CD4-positive, alpha-beta memory T cell (primary cell): ENCODE data around the gene ZNF688. TPM values are rescaled to one million over a fixed set of nuclear protein-coding genes. Genes with fewer than 3 reads are reported as not detected.
A peak's percentile ranks its signal among the peaks of the same experiment; 100 is the strongest.

Experiments used
- CTCF ChIA-PET: fragments of 350-600 bp; sonication (Branson Sonifier 250); formaldehyde crosslinking; loops from one replicate; lab custom pipeline; 2021; ENCODE audit warnings: inconsistent platforms; ENCODE audit not compliant: partially characterized antibody; lab: Charles Lee
- POLR2A ChIA-PET: fragments of 350-600 bp; sonication (Branson Sonifier 250); formaldehyde crosslinking; loops from one replicate; lab custom pipeline; 2021; ENCODE audit not compliant: partially characterized antibody; lab: Charles Lee
- DNase-seq, 5 donors: peaks; one replicate each; pipeline versions ENCODE4 v3.0.0 to v3.0.0-alpha.2; 2020 to 2022; ENCODE audit warnings: mixed read lengths in 1 of 5
- H3K27ac ChIP-seq: one replicate; pipeline ENCODE4 v1.7.0; 2013; ENCODE audit warnings: low read depth, low read length
- H3K27me3 ChIP-seq: 2 replicates; pipeline ENCODE4 v1.7.0; 2013; ENCODE audit warnings: mild to moderate bottlenecking, low read length, moderate library complexity; ENCODE audit not compliant: insufficient read depth
- H3K36me3 ChIP-seq: 2 replicates; pipeline ENCODE4 v1.7.0; 2013; ENCODE audit warnings: mild to moderate bottlenecking, low read length, moderate library complexity; ENCODE audit not compliant: insufficient read depth
- H3K4me1 ChIP-seq: 2 replicates; pipeline ENCODE4 v1.7.0; 2013; ENCODE audit warnings: mild to moderate bottlenecking, low read length, moderate library complexity; ENCODE audit not compliant: insufficient read depth
- H3K4me3 ChIP-seq, 2 donors: one replicate each; pipeline ENCODE4 v1.7.0; 2013; ENCODE audit warnings: low read length in 2 of 2, mild to moderate bottlenecking in 1 of 2
- H3K9me3 ChIP-seq, 2 donors: one replicate each; pipeline ENCODE4 v1.7.0; 2013; ENCODE audit warnings: low read length in 2 of 2, control low read depth in 1 of 2; ENCODE audit not compliant: control insufficient read depth in 1 of 2
- H3K27ac Mint-ChIP-seq, 7 donors: one replicate each; pipeline ENCODE4 v1.8.0; 2020 to 2021; ENCODE audit warnings: mixed read lengths in 7 of 7, mild to moderate bottlenecking in 6 of 7, inconsistent platforms in 3 of 7, moderate library complexity in 3 of 7
- H3K27me3 Mint-ChIP-seq, 2 donors: one replicate each; pipeline ENCODE4 v1.8.0; 2020 to 2021; ENCODE audit warnings: mixed read lengths in 2 of 2
- H3K36me3 Mint-ChIP-seq, 2 donors: one replicate each; pipeline ENCODE4 v1.8.0; 2020 to 2021; ENCODE audit warnings: mixed read lengths in 2 of 2, inconsistent platforms in 1 of 2, mild to moderate bottlenecking in 1 of 2
- H3K4me1 Mint-ChIP-seq, 4 donors: one replicate each; pipeline ENCODE4 v1.8.0; 2020 to 2021; ENCODE audit warnings: mixed read lengths in 4 of 4, mild to moderate bottlenecking in 1 of 4
- H3K4me3 Mint-ChIP-seq, 8 donors: one replicate each; pipeline ENCODE4 v1.8.0; 2020 to 2021; ENCODE audit warnings: mixed read lengths in 8 of 8, mild to moderate bottlenecking in 7 of 8, moderate library complexity in 6 of 8, inconsistent platforms in 3 of 8
- H3K9me3 Mint-ChIP-seq, 8 donors: one replicate each; pipeline ENCODE4 v1.8.0; 2020 to 2021; ENCODE audit warnings: mixed read lengths in 8 of 8, mild to moderate bottlenecking in 5 of 8, inconsistent platforms in 3 of 8, moderate library complexity in 1 of 8
- intact Hi-C: fragments of 100-400 bp; cut with micrococcal nuclease; formaldehyde crosslinking; loops from one replicate; pipeline ENCODE4 v1.15.1; 2023
- polyA plus RNA-seq, 2 donors: library from polyadenylated mRNA; unstranded; fragments of 300-500 nt; fragmentation: Illumina TruSeq; gene quantifications; one replicate each; pipeline ENCODE4 v1.2.3, GENCODE V29; 2021
- total RNA-seq, 2 experiments: library from RNA; stranded (reverse); gene quantifications; one replicate each; pipeline ENCODE4 v1.2.3, GENCODE V29; 2021

ZNF688 gene
- total and polyA plus RNA-seq, 4 experiments from 2014 or later = 21.4 to 33.8 (median 27.2) TPM

- DNase-seq = no peak
- peak overlapping the region; percentile 95 for H3K27ac ChIP-seq
- ChIA-PET CTCF (interaction anchor here (0.6 to 3.0 kb wide), 15 partner anchors 8 to 135 kb away, joined by 3 to 101 read pairs (median 6); partner anchors contain the start of genes DCTPP1, ZNF688, ZNF747 and ZNF785), POLR2A (interaction anchor here (0.7 to 13.9 kb wide), 30 partner anchors 9 to 467 kb away, joined by 3 to 457 read pairs (median 7); partner anchors contain the start of genes DCTPP1, FBRS, ITGAL and PRR14)
- intact Hi-C loops = loop anchor here (1.0 to 2.0 kb wide), 8 partner anchors 13 to 139 kb away; partner anchors contain the start of genes DCTPP1, FBRS and ZNF785
- H3K4me1 ChIP-seq = peaks cover 47% of the 10 kb centered on the region
- H3K9me3 ChIP-seq = no peaks in the 10 kb centered on the region
- peak overlapping the region; percentile 88 to 94 (median 92) for H3K4me3 Mint-ChIP-seq
- no peaks in the 10 kb centered on the region for H3K27me3 ChIP-seq
- H3K36me3 ChIP-seq = peaks cover 14% of the 10 kb centered on the region
- peak overlapping the region; percentile 92 to 97 (median 94) for H3K27ac Mint-ChIP-seq
- H3K36me3 Mint-ChIP-seq = peaks cover 14% of the 10 kb centered on the region in 2 donors
- H3K4me1 Mint-ChIP-seq = peaks cover 12 to 48% (median 30%) of the 10 kb centered on the region in 4 donors
- H3K9me3 Mint-ChIP-seq = peaks cover 0 to 2% (median 0%) of the 10 kb centered on the region in 8 donors
- H3K27me3 Mint-ChIP-seq = no peaks in the 10 kb centered on the region
- H3K4me3 ChIP-seq = peak overlapping the region in 1 of 2 donors; percentile 75
Observed at GRCh38 chr16:30558789-30559377, 12.6 kb downstream of the ZNF688 start.

- H3K9me3 Mint-ChIP-seq = peaks cover 0 to 2% (median 0%) of the 10 kb centered on the region in 8 donors
- peak within 1 kb of the TSS; percentile 93 to 97 (median 95) for H3K27ac Mint-ChIP-seq
- H3K4me1 ChIP-seq = peaks cover 54% of the 10 kb centered on the region
- peak within 1 kb of the TSS; percentile 58 to 75 for H3K4me3 ChIP-seq
- peaks cover 19 to 55% (median 37%) of the 10 kb centered on the region in 4 donors for H3K4me1 Mint-ChIP-seq
- H3K4me3 Mint-ChIP-seq = peak within 1 kb of the TSS; percentile 88 to 94 (median 92)
- H3K27ac ChIP-seq = peak within 1 kb of the TSS; percentile 95
- H3K27me3 ChIP-seq = no peaks in the 10 kb centered on the region
- no peaks in the 10 kb centered on the region for H3K27me3 Mint-ChIP-seq
- peaks cover 20 to 21% of the 10 kb centered on the region in 2 donors for H3K36me3 Mint-ChIP-seq
- H3K36me3 ChIP-seq = peaks cover 21% of the 10 kb centered on the region
- CTCF ChIA-PET = interaction anchor here (0.6 to 3.0 kb wide), 19 partner anchors 8 to 136 kb away, joined by 3 to 101 read pairs (median 5); partner anchors contain the start of genes DCTPP1, PRR14, ZNF688 and ZNF747
- peak; percentile 94 to 98 (median 96) for DNase-seq
- intact Hi-C loops = loop anchor here (1.0 to 2.0 kb wide), 8 partner anchors 14 to 140 kb away; partner anchors contain the start of genes DCTPP1, FBRS and ZNF785
- H3K9me3 ChIP-seq = no peaks in the 10 kb centered on the region
- POLR2A ChIA-PET = interaction anchor here (0.6 to 13.9 kb wide), 34 partner anchors 9 to 466 kb away, joined by 3 to 457 read pairs (median 5); partner anchors contain the start of genes DCTPP1, FBRS, ITGAL and PRR14
Observed at GRCh38 chr16:30557957-30558788, 13.3 kb downstream of the ZNF688 start, which contains the start of gene ZNF764. ZNF764 (minus strand) TSS chr16:30558374; CDS start chr16:30558182, 192 bp downstream.

- no peaks in the 10 kb centered on the region for H3K9me3 ChIP-seq
- Mint-ChIP-seq H3K4me1 (peaks cover 24 to 60% (median 43%) of the 10 kb centered on the region in 4 donors), H3K27me3 (no peaks in the 10 kb centered on the region), H3K36me3 (peaks cover 20 to 21% of the 10 kb centered on the region in 2 donors), H3K4me3 (peak overlapping the region; percentile 88 to 94 (median 92)), H3K27ac (peak overlapping the region; percentile 93 to 97 (median 95)), H3K9me3 (peaks cover 0 to 2% (median 0%) of the 10 kb centered on the region in 8 donors)
- ChIA-PET POLR2A (interaction anchor here (0.6 to 13.9 kb wide), 26 partner anchors 9 to 212 kb away, joined by 3 to 457 read pairs (median 10); partner anchors contain the start of genes DCTPP1, FBRS, ITGAL and PRR14), CTCF (interaction anchor here (0.7 to 3.0 kb wide), 16 partner anchors 9 to 136 kb away, joined by 3 to 101 read pairs (median 6); partner anchors contain the start of genes DCTPP1, PRR14, SEPHS2 and ZNF688)
- peaks cover 22% of the 10 kb centered on the region for H3K36me3 ChIP-seq
- H3K4me1 ChIP-seq = peaks cover 60% of the 10 kb centered on the region
- intact Hi-C loops = no loop called here
- H3K27me3 ChIP-seq = no peaks in the 10 kb centered on the region
- no peak for DNase-seq
- H3K4me3 ChIP-seq = peak overlapping the region; percentile 58 to 75
- H3K27ac ChIP-seq = peak overlapping the region; percentile 95
Observed at GRCh38 chr16:30557707-30557956, 13.9 kb downstream of the ZNF688 start.

- DNase-seq = no peak
- ChIA-PET CTCF (no interaction called here), POLR2A (interaction anchor here (7.2 to 13.9 kb wide), 2 partner anchors 15 to 24 kb away, joined by 188 to 457 read pairs; partner anchors contain the start of genes ZNF688 and ZNF747)
- Histone ChIP-seq H3K4me3 (no peak overlapping the region), H3K9me3 (no peaks in the 10 kb centered on the region), H3K27ac (no peak overlapping the region), H3K27me3 (no peaks in the 10 kb centered on the region), H3K36me3 (peaks cover 22% of the 10 kb centered on the region), H3K4me1 (peaks cover 65% of the 10 kb centered on the region)
- Mint-ChIP-seq H3K27ac (peak overlapping the region; percentile 61 to 96 (median 89)), H3K9me3 (peaks cover 0 to 2% (median 0%) of the 10 kb centered on the region in 8 donors), H3K27me3 (no peaks in the 10 kb centered on the region), H3K4me3 (peak overlapping the region; percentile 59 to 94 (median 90)), H3K4me1 (peaks cover 30 to 70% (median 49%) of the 10 kb centered on the region in 4 donors), H3K36me3 (peaks cover 20 to 25% of the 10 kb centered on the region in 2 donors)
- intact Hi-C loops = no loop called here
Observed at GRCh38 chr16:30556125-30556473, 15.4 kb downstream of the ZNF688 start.

GRCh38 chr16:30555315-30556124 lies 16.0 kb downstream of the ZNF688 start:
- Mint-ChIP-seq H3K9me3 (peaks cover 0 to 2% (median 0%) of the 10 kb centered on the region in 8 donors), H3K27me3 (no peaks in the 10 kb centered on the region), H3K4me3 (peak overlapping the region in 6 of 8 donors; percentile 59 to 94 (median 90)), H3K4me1 (peaks cover 28 to 68% (median 49%) of the 10 kb centered on the region in 4 donors), H3K27ac (peak overlapping the region in 5 of 7 donors; percentile 61 to 96 (median 92)), H3K36me3 (peaks cover 20 to 25% of the 10 kb centered on the region in 2 donors)
- H3K4me3 ChIP-seq = no peak overlapping the region
- intact Hi-C loops = no loop called here
- H3K4me1 ChIP-seq = peaks cover 66% of the 10 kb centered on the region
- H3K36me3 ChIP-seq = peaks cover 22% of the 10 kb centered on the region
- POLR2A ChIA-PET = interaction anchor here (1.2 to 13.9 kb wide), 5 partner anchors 12 to 138 kb away, joined by 3 to 457 read pairs (median 8); partner anchors contain the start of genes ZNF688 and ZNF747
- no peaks in the 10 kb centered on the region for H3K9me3 ChIP-seq
- no peak for DNase-seq
- H3K27ac ChIP-seq = no peak overlapping the region
- no peaks in the 10 kb centered on the region for H3K27me3 ChIP-seq
- CTCF ChIA-PET = interaction anchor here (6.8 kb wide), 1 partner anchor 20 kb away, joined by 56 read pairs; the partner anchor contains the start of gene ZNF747
